Measurements from ENCODE around the gene TFAP2E. TPM values are rescaled to one million over a fixed set of nuclear protein-coding genes. Genes with fewer than 3 reads are reported as not detected.

The TFAP2E gene
- total RNA-seq, 1 donor from 2014 or later, result 0.30 TPM

- TF ChIP-seq, protein P1, sequence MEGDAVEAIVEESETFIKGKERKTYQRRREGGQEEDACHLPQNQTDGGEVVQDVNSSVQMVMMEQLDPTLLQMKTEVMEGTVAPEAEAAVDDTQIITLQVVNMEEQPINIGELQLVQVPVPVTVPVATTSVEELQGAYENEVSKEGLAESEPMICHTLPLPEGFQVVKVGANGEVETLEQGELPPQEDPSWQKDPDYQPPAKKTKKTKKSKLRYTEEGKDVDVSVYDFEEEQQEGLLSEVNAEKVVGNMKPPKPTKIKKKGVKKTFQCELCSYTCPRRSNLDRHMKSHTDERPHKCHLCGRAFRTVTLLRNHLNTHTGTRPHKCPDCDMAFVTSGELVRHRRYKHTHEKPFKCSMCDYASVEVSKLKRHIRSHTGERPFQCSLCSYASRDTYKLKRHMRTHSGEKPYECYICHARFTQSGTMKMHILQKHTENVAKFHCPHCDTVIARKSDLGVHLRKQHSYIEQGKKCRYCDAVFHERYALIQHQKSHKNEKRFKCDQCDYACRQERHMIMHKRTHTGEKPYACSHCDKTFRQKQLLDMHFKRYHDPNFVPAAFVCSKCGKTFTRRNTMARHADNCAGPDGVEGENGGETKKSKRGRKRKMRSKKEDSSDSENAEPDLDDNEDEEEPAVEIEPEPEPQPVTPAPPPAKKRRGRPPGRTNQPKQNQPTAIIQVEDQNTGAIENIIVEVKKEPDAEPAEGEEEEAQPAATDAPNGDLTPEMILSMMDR (IDR thresholded peaks at IDR 0.05; ENCODE audit: borderline replicate concordance), result peak; percentile 80
- intact Hi-C loops (cut with micrococcal nuclease), result loop anchor here (5.0 kb wide), 1 partner anchor 112 kb away; no protein-coding TSS in a partner anchor
- Histone ChIP-seq H3K27ac (replicated peaks) (no peak overlapping the region), H3K36me3 (peaks cover 33% of the 10 kb centered on the region), H3K4me3 (no peak overlapping the region), H3K9me3 (replicated peaks) (no peaks in the 10 kb centered on the region), H3K27me3 (ENCODE audit: low read depth) (no peaks in the 10 kb centered on the region), H3K4me1 (peaks cover 37% of the 10 kb centered on the region)
- DNase-seq, result peak; percentile 67
These were observed 8.9 kb upstream of the TFAP2E start for GRCh38 chr1:35564037-35564883.

DNA sequence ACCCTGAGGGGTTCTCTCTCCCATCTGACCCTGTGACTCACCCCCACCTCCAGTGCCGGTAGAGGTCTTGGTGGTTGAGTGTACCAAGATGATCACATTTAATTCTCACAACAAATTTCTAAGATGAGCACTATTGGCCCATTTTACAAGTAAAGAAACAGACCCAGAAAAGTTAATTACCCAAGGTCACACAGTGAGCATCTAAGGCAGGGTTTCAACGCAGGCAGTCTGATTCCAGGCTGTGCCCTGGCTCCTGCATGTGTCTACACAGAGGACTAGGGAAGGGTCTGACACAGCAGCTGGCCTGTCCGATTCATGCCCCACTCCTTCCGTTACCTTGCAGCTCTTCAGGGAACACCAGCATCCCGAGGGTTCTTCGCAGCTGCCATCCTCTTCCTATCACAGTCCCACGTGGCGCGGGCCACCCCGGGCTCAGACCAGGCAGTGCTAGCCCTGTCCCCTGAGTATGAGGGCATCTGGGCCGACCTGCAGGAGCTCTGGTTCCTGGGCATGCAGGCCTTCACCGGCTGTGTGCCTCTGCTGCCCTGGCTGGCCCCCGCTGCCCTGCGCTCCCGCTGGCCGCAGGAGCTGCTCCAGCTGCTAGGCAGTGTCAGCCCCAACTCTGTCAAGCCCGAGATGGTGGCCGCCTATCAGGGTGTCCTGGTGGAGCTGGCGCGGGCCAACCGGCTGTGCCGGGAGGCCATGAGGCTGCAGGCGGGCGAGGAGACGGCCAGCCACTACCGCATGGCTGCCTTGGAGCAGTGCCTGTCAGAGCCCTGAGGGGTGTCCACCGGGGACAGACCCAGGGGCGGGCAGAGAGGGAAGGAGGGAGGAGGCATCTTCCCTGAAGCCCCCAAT is 8.0 kb upstream of the TFAP2E start:
- Histone ChIP-seq H3K4me1 (peaks cover 30% of the 10 kb centered on the region), H3K9me3 (replicated peaks) (no peaks in the 10 kb centered on the region), H3K27ac (replicated peaks) (no peak overlapping the region), H3K36me3 (peaks cover 33% of the 10 kb centered on the region), H3K4me3 (no peak overlapping the region), H3K27me3 (ENCODE audit: low read depth) (peaks cover 2% of the 10 kb centered on the region)
- DNase-seq, result no peak
- TF ChIP-seq, protein P1 (IDR thresholded peaks at IDR 0.05; ENCODE audit: borderline replicate concordance), result peak; percentile 14
- intact Hi-C loops (cut with micrococcal nuclease), result loop anchor here (5.0 kb wide), 2 partner anchors 113 to 162 kb away; no protein-coding TSS in a partner anchor

DNA sequence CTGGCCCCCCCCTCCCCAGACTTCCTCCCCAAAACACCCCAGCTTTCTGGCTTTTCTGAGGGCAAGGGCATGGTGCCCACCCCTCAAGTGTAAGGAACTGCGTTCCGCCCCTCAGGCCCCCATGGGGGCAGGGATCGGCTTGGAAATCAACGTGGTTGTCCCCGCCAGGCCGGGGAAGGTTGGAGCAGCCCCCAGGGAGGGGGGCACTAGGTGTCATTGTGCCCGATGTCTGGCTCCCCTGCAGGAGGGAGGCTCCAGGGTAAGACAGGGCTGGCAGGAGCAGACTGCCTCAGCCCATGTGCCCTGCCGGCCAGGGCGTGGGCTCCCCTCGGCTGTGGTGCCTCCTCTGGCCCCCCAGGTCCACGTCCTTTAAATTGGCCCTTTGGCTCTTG is 7.4 kb upstream of the TFAP2E start:
- peaks cover 24% of the 10 kb centered on the region for H3K4me1 ChIP-seq
- intact Hi-C loops (cut with micrococcal nuclease), result loop anchor here (5.0 kb wide), 1 partner anchor 162 kb away; no protein-coding TSS in a partner anchor
- peaks cover 9% of the 10 kb centered on the region for H3K27me3 ChIP-seq (ENCODE audit: low read depth)
- TF ChIP-seq, protein P1 (IDR thresholded peaks at IDR 0.05; ENCODE audit: borderline replicate concordance), result no peak
- H3K9me3 ChIP-seq (replicated peaks), result no peaks in the 10 kb centered on the region
- no peak overlapping the region for H3K27ac ChIP-seq (replicated peaks)
- no peak overlapping the region for H3K4me3 ChIP-seq
- peaks cover 33% of the 10 kb centered on the region for H3K36me3 ChIP-seq
- DNase-seq, result no peak

DNA sequence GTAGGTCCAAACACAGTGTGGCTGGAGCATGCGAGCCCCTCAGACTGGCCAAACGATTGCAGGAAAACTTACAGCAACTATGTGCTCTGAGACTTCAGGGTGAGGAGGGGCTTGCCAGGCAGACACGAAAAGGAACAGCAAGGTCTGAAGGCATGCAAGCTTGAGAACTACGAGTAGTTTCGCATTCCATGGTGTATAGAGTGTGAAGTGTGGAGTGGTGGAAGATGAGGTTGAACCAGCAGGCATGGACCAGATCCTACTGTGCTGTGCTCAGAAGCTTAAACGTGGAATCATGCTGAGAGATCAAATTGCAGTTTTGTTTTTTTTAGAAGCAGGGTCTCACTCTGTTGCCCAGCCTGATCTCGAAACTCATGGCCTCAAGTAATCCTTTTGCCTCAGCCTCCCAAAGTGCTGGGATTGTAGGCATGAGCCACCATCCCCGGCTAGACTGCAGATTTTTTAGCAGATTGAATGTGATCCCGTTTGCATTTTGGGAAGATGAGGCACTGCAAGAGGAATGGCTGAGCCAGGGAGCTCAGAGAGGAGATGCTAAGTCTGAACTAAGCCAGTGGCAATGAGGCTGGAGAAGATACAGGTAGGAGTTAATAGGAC is 5.1 kb upstream of the TFAP2E start:
- peaks cover 14% of the 10 kb centered on the region for H3K4me1 ChIP-seq
- peaks cover 24% of the 10 kb centered on the region for H3K36me3 ChIP-seq
- TF ChIP-seq, protein P1 (IDR thresholded peaks at IDR 0.05; ENCODE audit: borderline replicate concordance), result no peak
- no peak overlapping the region for H3K27ac ChIP-seq (replicated peaks)
- no peak for DNase-seq
- H3K4me3 ChIP-seq, result no peak overlapping the region
- intact Hi-C loops (cut with micrococcal nuclease), result loop anchor here (5.0 kb wide), 1 partner anchor 159 kb away; no protein-coding TSS in a partner anchor
- peaks cover 32% of the 10 kb centered on the region for H3K27me3 ChIP-seq (ENCODE audit: low read depth)
- H3K9me3 ChIP-seq (replicated peaks), result no peaks in the 10 kb centered on the region

GRCh38 chr1:35568975-35569395 is 4.1 kb upstream of the TFAP2E start:
- peaks cover 15% of the 10 kb centered on the region for H3K36me3 ChIP-seq
- TF ChIP-seq, protein P1 (IDR thresholded peaks at IDR 0.05; ENCODE audit: borderline replicate concordance), result peak; percentile 87
- H3K4me3 ChIP-seq, result no peak overlapping the region
- H3K27ac ChIP-seq (replicated peaks), result no peak overlapping the region
- no peaks in the 10 kb centered on the region for H3K9me3 ChIP-seq (replicated peaks)
- peaks cover 22% of the 10 kb centered on the region for H3K4me1 ChIP-seq
- intact Hi-C loops (cut with micrococcal nuclease), result loop anchor here (5.0 kb wide), 1 partner anchor 158 kb away; no protein-coding TSS in a partner anchor
- peaks cover 41% of the 10 kb centered on the region for H3K27me3 ChIP-seq (ENCODE audit: low read depth)
- DNase-seq, result no peak

All from left ventricle myocardium inferior (tissue), 1 donor.